ENCODE results near the gene SPOCK1. TPM values are rescaled to one million over a fixed set of nuclear protein-coding genes. Genes with fewer than 3 reads are reported as not detected.

Gene SPOCK1
- total RNA-seq, 1 experiment from 2014 or later = 0.27 TPM

DNA sequence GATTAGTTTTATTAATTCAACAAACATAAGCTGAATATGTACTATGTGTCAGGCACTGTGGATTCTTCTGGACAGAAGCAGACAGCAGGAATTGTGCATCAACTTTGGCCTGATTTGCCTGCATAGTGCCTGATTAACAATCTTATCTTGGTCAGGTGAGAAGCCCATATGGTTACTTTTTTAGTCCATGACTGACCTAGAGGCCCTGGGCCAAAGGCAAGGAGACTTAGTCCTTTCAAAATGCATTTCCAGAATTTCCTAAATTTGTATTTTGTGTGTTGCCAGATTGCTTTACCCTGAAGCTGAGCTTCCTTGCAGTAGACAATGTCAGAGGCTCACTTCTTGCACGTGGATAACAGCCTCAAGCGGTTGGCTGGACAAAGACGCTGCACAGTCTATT is 286.7 kb downstream of the SPOCK1 start:
- Histone ChIP-seq H3K9me2 (ENCODE audit: insufficient read depth) (no peaks in the 10 kb centered on the region), H3K9me3 (ENCODE audit: control insufficient read depth in 1 of 2, insufficient read depth in 1 of 2, low read depth in 1 of 2, low read length in 2 of 2) (no peaks in the 10 kb centered on the region), H3K4me3 (replicated peaks in 1 of 2; ENCODE audit: low read depth in 1 of 2, low read length in 2 of 2) (no peak overlapping the region), H3K27ac (ENCODE audit: low read depth, low read length) (no peak overlapping the region), H3K9ac (ENCODE audit: low read length) (no peak overlapping the region), H3K4me2 (ENCODE audit: low read length) (no peak overlapping the region), H3K79me2 (ENCODE audit: insufficient read depth, low read length) (no peaks in the 10 kb centered on the region), H3K27me3 (ENCODE audit: insufficient read depth, low read length) (peaks cover 10% of the 10 kb centered on the region; the same call in 1 of the 2 replicates), H4K20me1 (ENCODE audit: insufficient read depth) (no peaks in the 10 kb centered on the region), H2AFZ (ENCODE audit: low read depth, low read length, poor library complexity, severe bottlenecking) (no peak overlapping the region), H3K4me1 (ENCODE audit: control insufficient read depth in 1 of 2, insufficient read depth in 2 of 2, low read length in 2 of 2) (no peaks in the 10 kb centered on the region), H3K36me3 (ENCODE audit: control insufficient read depth in 1 of 2, insufficient read depth in 2 of 2, low read length in 2 of 2) (no peaks in the 10 kb centered on the region)
- ATAC-seq (no peak), DNase-seq (ENCODE audit: low read depth, low spot score) (no peak)
- ChIA-PET POLR2A (interaction anchor here (0.6 kb wide), 1 partner anchor 174 kb away, joined by 3 read pairs; no protein-coding TSS in a partner anchor), RAD21 (ENCODE audit: low non-redundant PET in 1 of 2, low total read pairs in 2 of 2, uncharacterized antibody in 2 of 2, unreplicated experiment in 2 of 2) (no interaction called here), CTCF (no interaction called here)
- intact Hi-C loops (cut with micrococcal nuclease) = no loop called here
- TF ChIP-seq TCF7L2 (IDR thresholded peaks at IDR 0.05; ENCODE audit: borderline replicate concordance, extremely low read depth, insufficient read depth, insufficient read length) = no peak
- no peak for TF ChIP-seq ZBTB33 (IDR thresholded peaks at IDR 0.05; ENCODE audit: extremely low read depth, insufficient replicate concordance, low read length)
- no peak for TF ChIP-seq SRF (IDR thresholded peaks at IDR 0.05; ENCODE audit: low read depth)
- no peak for TF ChIP-seq EZH2phosphoT487 (IDR thresholded peaks at IDR 0.05; ENCODE audit: borderline replicate concordance)
- TF ChIP-seq EGR1 (IDR thresholded peaks at IDR 0.05; ENCODE audit: low read depth) = no peak
- TF ChIP-seq SP1 (IDR thresholded peaks at IDR 0.05; ENCODE audit: low read depth) = no peak
- no peak for TF ChIP-seq RAD21 (IDR thresholded peaks at IDR 0.05; ENCODE audit: low read depth)
- TF ChIP-seq ZFX (IDR thresholded peaks at IDR 0.05) = no peak
- no peak for TF ChIP-seq POLR2A (IDR thresholded peaks at IDR 0.05; ENCODE audit: borderline replicate concordance, extremely low read depth, insufficient read depth, insufficient read length)
- no peak for TF ChIP-seq ZNF274 (IDR thresholded peaks at IDR 0.05; ENCODE audit: low read depth, low read length)
- TF ChIP-seq, protein P1, sequence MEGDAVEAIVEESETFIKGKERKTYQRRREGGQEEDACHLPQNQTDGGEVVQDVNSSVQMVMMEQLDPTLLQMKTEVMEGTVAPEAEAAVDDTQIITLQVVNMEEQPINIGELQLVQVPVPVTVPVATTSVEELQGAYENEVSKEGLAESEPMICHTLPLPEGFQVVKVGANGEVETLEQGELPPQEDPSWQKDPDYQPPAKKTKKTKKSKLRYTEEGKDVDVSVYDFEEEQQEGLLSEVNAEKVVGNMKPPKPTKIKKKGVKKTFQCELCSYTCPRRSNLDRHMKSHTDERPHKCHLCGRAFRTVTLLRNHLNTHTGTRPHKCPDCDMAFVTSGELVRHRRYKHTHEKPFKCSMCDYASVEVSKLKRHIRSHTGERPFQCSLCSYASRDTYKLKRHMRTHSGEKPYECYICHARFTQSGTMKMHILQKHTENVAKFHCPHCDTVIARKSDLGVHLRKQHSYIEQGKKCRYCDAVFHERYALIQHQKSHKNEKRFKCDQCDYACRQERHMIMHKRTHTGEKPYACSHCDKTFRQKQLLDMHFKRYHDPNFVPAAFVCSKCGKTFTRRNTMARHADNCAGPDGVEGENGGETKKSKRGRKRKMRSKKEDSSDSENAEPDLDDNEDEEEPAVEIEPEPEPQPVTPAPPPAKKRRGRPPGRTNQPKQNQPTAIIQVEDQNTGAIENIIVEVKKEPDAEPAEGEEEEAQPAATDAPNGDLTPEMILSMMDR (IDR thresholded peaks at IDR 0.05 in 2 of 3, conservative IDR thresholded peaks at IDR 0.05 in 1 of 3; ENCODE audit: borderline replicate concordance in 1 of 3, insufficient read depth in 1 of 3, low read depth in 2 of 3, low read length in 2 of 3) = no peak
- TF ChIP-seq CEBPB (IDR thresholded peaks at IDR 0.05; ENCODE audit: low read depth) = no peak
- TF ChIP-seq EZH2 (IDR thresholded peaks at IDR 0.05) = no peak
- TF ChIP-seq POLR2AphosphoS5 (IDR thresholded peaks at IDR 0.05; ENCODE audit: low read depth, low read length) = no peak
- TF ChIP-seq, protein P2, sequence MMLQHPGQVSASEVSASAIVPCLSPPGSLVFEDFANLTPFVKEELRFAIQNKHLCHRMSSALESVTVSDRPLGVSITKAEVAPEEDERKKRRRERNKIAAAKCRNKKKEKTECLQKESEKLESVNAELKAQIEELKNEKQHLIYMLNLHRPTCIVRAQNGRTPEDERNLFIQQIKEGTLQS (IDR thresholded peaks at IDR 0.05) = no peak
- no peak for TF ChIP-seq SIN3A (IDR thresholded peaks at IDR 0.05; ENCODE audit: low read depth)
- no TSS peak for BruUV-seq (replicated peaks)

Data from HCT116 (cell line).